HEK293T (cell line): ENCODE results near the gene PSMD2.

Experiments
- BHLHE40 ChIP-seq: fragments of 450-650 bp; IDR thresholded peaks from 2 replicates; pipeline ENCODE4 v1.6.1; 2016; ENCODE audit warnings: mild to moderate bottlenecking, moderate library complexity, borderline replicate concordance
- CTBP1 ChIP-seq: fragments of 450-650 bp; IDR thresholded peaks from 2 replicates; pipeline ENCODE4 v1.6.1; 2016; ENCODE audit warnings: borderline replicate concordance
- ELF4 ChIP-seq: fragments of 450-650 bp; IDR thresholded peaks from 2 replicates; pipeline ENCODE4 v1.6.1; 2017; ENCODE audit warnings: antibody characterized with exemption
- FOXK2 ChIP-seq: fragments of 450-650 bp; IDR thresholded peaks from 2 replicates; pipeline ENCODE4 v1.6.1; 2016; ENCODE audit warnings: mild to moderate bottlenecking
- FOXM1 ChIP-seq: fragments of 450-650 bp; IDR thresholded peaks from 2 replicates; pipeline ENCODE4 v1.6.1; 2017; ENCODE audit warnings: mild to moderate bottlenecking, borderline replicate concordance
- L3MBTL2 ChIP-seq: fragments of 450-650 bp; conservative IDR thresholded peaks from 2 replicates; pipeline ENCODE4 v1.6.1; 2016; ENCODE audit warnings: mild to moderate bottlenecking
- SP1 ChIP-seq: fragments of 450-650 bp; IDR thresholded peaks from 2 replicates; pipeline ENCODE4 v1.6.1; 2017
- SUZ12 ChIP-seq: fragments of 450-650 bp; IDR thresholded peaks from 2 replicates; pipeline ENCODE4 v1.6.1; 2016; ENCODE audit warnings: mild to moderate bottlenecking
- ZNF384 ChIP-seq: fragments of 450-650 bp; IDR thresholded peaks from 2 replicates; pipeline ENCODE4 v1.6.1; 2016

DNA sequence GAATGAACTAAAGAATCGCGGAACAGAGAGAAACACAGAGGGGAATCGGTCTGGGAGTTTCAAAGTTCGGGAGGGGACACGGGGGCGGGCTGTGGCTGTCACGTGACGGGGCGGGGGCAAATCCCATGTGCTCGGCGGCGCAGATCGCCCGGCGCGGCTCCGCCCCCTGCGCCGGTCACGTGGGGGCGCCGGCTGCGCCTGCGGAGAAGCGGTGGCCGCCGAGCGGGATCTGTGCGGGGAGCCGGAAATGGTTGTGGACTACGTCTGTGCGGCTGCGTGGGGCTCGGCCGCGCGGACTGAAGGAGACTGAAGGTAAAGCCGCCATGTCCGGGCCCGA, 15.3 kb downstream of the PSMD2 start, which contains the start of gene EIF4G1:
- TF ChIP-seq ELF4, result no peak
- no peak for TF ChIP-seq ZNF384
- TF ChIP-seq SP1, result no peak
- no peak for TF ChIP-seq FOXK2
- TF ChIP-seq BHLHE40, result no peak
- TF ChIP-seq CTBP1, result no peak
- TF ChIP-seq SUZ12, result no peak
- no peak for TF ChIP-seq FOXM1
- no peak for TF ChIP-seq L3MBTL2
